Lower leg skin (tissue), 4 donors: Measurements from ENCODE around the gene CLPSL1. TPM values are rescaled to one million over a fixed set of nuclear protein-coding genes. Genes with fewer than 3 reads are reported as not detected.

Source experiments
- DNase-seq, 2 donors: peaks; one replicate each; pipeline ENCODE4 v3.0.0-alpha.2; 2019; ENCODE audit warnings: low spot score in 2 of 2
- H3K4me3 ChIP-seq: fragments of 200-600 bp; sonication (generic); 2 replicates; pipeline ENCODE4 v1.5.1; 2017; ENCODE audit warnings: mild to moderate bottlenecking, low read depth; ENCODE audit not compliant: poor library complexity, severe bottlenecking
- CTCF ChIP-seq, 3 donors: fragments of 450-650 bp; IDR thresholded peaks; one replicate each; pipeline ENCODE4 v1.5.1; 2016; ENCODE audit warnings: antibody characterized with exemption in 3 of 3, mild to moderate bottlenecking in 3 of 3, moderate library complexity in 2 of 3
- POLR2A ChIP-seq, 2 donors: fragments of 450-650 bp; IDR thresholded peaks; one replicate each; pipeline ENCODE4 v1.6.1; 2016 to 2017; ENCODE audit warnings: antibody characterized with exemption in 2 of 2, mild to moderate bottlenecking in 1 of 2, moderate library complexity in 1 of 2
- WGBS, 2 donors: methylation state at CpG; one replicate each; pipeline ENCODE4 v1.1.5; 2018; 5-methylcytosine and 5-hydroxymethylcytosine counted together
- intact Hi-C: fragments of 100-400 bp; cut with DNase I; formaldehyde crosslinking; loops from one replicate; pipeline ENCODE4 v1.15.0; 2023; ENCODE audit warnings: low total_unique reads
- total RNA-seq, 4 donors: library from RNA; depleted of rRNA; stranded (reverse); fragments of >200 nt; gene quantifications; one replicate each; pipeline ENCODE4 v1.1.0, GENCODE V29; 2016

Gene CLPSL1
- total RNA-seq, 4 donors from 2014 or later: not detected

GRCh38 chr6:35754452-35755277, 26.2 kb upstream of the CLPSL1 start:
- no peak for TF ChIP-seq CTCF (IDR thresholded peaks at IDR 0.05)
- no peak for TF ChIP-seq POLR2A (IDR thresholded peaks at IDR 0.05)
- 78 to 81% methylated on average over 6 of the region's 6 CpGs for WGBS, 2 donors
- intact Hi-C loops: no loop called here
- no peak for DNase-seq
- H3K4me3 ChIP-seq: no peak overlapping the region

GRCh38 chr6:35755278-35755924, 25.4 kb upstream of the CLPSL1 start:
- whole genome bisulfite sequencing, 2 donors: 33 to 45% methylated on average over 3 of the region's 3 CpGs
- intact Hi-C loops: no loop called here
- TF ChIP-seq CTCF (IDR thresholded peaks at IDR 0.05): no peak
- TF ChIP-seq POLR2A (IDR thresholded peaks at IDR 0.05): no peak

GRCh38 chr6:35757456-35758123, 23.2 kb upstream of the CLPSL1 start:
- intact Hi-C loops: no loop called here
- no peak for TF ChIP-seq POLR2A (IDR thresholded peaks at IDR 0.05)
- TF ChIP-seq CTCF (IDR thresholded peaks at IDR 0.05): no peak
- H3K4me3 ChIP-seq: no peak overlapping the region
- 60% methylated on average over 10 of the region's 10 CpGs for WGBS, 2 donors
- DNase-seq: no peak

More at GRCh38 chr6:35755278-35755924, 25.4 kb upstream of the CLPSL1 start:
- no peak for DNase-seq
- H3K4me3 ChIP-seq: no peak overlapping the region

GRCh38 chr6:35759426-35759825, 21.4 kb upstream of the CLPSL1 start:
- no peak for DNase-seq
- no peak overlapping the region for H3K4me3 ChIP-seq
- 69 to 85% methylated on average over 3 of the region's 3 CpGs for WGBS, 2 donors
- TF ChIP-seq POLR2A (IDR thresholded peaks at IDR 0.05) (no peak), CTCF (IDR thresholded peaks at IDR 0.05) (no peak)
- intact Hi-C loops: no loop called here

- intact Hi-C loops: no loop called here
- DNase-seq: no peak
- no peak for TF ChIP-seq CTCF (IDR thresholded peaks at IDR 0.05)
- no peak for TF ChIP-seq POLR2A (IDR thresholded peaks at IDR 0.05)
- 86 to 94% methylated on average over 22 to 23 of the region's 23 CpGs for WGBS, 2 donors
- H3K4me3 ChIP-seq: no peak overlapping the region
Observed at GRCh38 chr6:35765739-35766138, 15.1 kb upstream of the CLPSL1 start.
